ENCODE results near the gene MICAL2.

MICAL2 gene

DNA sequence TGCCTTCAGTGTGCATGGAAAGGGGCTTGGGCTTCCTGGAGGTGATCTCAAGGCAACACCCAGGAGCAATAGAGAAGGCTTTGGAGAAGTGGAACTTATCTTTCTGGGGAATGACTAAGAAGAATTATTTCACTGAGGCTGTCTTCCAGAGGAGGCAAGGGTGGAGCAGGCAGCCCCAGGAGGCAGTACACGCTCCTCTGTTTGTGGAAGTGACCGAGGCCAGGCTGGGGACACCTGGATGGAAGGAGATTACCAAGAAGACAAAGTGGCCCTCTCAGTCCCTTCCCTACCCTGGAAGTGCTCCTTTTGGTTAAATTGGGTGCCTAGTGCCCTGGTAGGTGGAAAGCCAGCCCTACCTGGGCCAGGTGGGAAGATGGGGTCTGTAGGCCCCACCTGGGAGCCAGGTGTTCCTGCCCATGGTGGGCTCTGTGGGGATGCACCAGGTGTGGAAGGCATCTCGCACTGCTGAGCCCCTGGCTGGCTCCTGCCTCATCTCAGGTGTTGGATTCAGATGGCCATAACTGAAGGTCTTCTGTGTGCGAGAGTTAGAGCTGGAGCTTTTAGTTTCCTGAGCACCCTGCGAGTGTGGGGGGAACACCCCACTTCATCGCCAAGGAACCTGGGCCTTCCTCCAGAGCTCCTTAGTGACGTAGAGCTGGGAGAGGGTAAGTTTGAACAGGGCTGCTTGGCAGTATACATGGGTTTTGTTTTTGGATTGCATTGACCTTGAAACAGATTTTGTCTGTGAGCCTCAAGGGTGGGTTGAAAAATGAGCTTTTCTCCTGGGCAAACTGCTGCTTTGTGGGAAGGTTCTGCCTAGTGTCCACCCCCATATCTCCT, 46.1 kb downstream of the MICAL2 start:
- H3K4me1 Mint-ChIP-seq (ENCODE audit: low read depth): peaks cover 30% of the 10 kb centered on the region
- peak overlapping the region; percentile 27 for H3K4me3 Mint-ChIP-seq
- H3K27ac Mint-ChIP-seq: peak overlapping the region; percentile 82
- H3K27me3 Mint-ChIP-seq: no peaks in the 10 kb centered on the region
- peaks cover 3% of the 10 kb centered on the region for H3K36me3 Mint-ChIP-seq
- H3K9me3 Mint-ChIP-seq (ENCODE audit: low read depth): no peaks in the 10 kb centered on the region

DNA sequence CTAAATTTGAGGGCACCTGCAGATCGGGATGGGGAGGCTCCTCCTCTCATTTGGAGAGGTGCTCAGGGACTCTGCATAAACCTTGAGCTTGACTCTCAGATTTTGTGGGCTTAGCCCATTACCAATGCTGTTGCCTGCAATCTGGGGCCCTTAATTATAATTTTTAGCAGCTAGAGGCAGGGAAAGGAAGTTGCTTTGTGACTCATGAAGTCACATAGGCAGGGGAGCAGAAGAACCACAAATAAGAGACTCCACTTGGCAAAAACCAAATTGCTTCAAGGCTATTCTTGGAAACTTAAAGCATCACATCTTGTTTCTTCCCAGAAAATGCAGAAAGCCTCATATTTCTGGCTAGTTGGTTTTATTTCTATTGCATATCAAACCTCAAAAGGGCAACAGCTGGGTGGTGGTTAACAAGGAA, 46.9 kb downstream of the MICAL2 start:
- H3K4me1 Mint-ChIP-seq (ENCODE audit: low read depth): peaks cover 26% of the 10 kb centered on the region
- H3K27me3 Mint-ChIP-seq: no peaks in the 10 kb centered on the region
- H3K4me3 Mint-ChIP-seq: peak overlapping the region; percentile 27
- peak overlapping the region; percentile 82 for H3K27ac Mint-ChIP-seq
- H3K9me3 Mint-ChIP-seq (ENCODE audit: low read depth): no peaks in the 10 kb centered on the region
- H3K36me3 Mint-ChIP-seq: peaks cover 3% of the 10 kb centered on the region

DNA sequence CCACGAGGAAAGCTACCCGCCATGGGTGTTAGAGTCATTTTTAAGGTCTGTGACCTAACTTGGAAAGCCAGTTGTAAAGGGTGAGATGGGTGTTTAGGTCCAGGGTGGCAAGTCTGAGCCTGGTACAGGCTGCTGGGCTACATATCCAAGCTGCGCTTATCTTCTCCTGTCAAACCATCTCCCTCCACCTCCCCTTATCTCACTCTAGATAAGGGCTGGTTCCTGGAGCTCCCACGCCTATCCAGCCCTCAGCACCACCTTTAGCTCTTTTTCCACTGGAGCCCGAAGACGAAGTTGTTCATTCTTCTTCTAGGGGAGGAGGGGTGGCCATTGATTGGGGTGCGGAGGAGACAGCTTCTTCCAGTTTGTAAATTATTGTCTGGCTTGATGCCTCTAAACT, 48.5 kb downstream of the MICAL2 start:
- Mint-ChIP-seq H3K36me3 (no peaks in the 10 kb centered on the region), H3K27ac (no peak overlapping the region), H3K27me3 (no peaks in the 10 kb centered on the region), H3K4me1 (ENCODE audit: low read depth) (peaks cover 20% of the 10 kb centered on the region), H3K9me3 (ENCODE audit: low read depth) (no peaks in the 10 kb centered on the region), H3K4me3 (no peak overlapping the region)

DNA sequence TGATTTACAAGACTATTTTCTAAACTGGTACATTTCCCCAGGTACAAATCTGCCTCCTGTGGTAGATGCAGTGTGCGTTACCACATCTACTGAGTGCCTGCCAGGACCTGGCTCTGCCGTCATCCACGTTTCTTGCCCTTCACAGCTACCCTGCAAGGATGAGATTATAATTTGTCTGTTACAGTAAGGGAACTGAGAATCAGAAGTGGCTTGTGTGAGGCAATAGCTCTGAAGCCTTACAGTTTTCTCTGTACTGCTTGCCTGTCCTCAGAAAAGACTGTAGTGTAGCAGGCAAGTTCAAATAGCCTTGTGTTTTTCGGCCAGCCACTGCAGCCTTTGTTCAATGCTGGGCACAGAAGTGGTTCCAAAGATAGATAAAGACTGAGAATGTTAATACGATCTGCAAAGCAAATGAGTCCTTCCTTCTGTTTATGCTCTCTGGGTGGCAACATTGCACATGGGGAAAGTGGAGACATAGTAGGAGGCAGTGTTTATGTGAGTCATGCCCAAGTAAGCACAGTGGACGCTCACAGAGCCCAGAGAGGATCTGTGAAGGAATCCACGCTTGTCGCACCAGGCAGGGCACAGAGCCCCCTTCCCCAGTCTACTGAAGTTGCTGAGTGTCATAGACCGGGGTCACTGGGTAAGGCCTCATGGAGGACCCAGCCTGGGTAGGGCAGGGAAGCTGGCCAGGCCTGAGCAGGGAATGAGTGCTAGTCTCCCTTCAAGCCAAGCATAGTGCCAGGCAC, 49.1 kb downstream of the MICAL2 start:
- Mint-ChIP-seq H3K27ac (peak overlapping the region; percentile 23), H3K9me3 (ENCODE audit: low read depth) (no peaks in the 10 kb centered on the region), H3K36me3 (peaks cover 3% of the 10 kb centered on the region), H3K4me1 (ENCODE audit: low read depth) (peaks cover 20% of the 10 kb centered on the region), H3K27me3 (no peaks in the 10 kb centered on the region), H3K4me3 (no peak overlapping the region)

DNA sequence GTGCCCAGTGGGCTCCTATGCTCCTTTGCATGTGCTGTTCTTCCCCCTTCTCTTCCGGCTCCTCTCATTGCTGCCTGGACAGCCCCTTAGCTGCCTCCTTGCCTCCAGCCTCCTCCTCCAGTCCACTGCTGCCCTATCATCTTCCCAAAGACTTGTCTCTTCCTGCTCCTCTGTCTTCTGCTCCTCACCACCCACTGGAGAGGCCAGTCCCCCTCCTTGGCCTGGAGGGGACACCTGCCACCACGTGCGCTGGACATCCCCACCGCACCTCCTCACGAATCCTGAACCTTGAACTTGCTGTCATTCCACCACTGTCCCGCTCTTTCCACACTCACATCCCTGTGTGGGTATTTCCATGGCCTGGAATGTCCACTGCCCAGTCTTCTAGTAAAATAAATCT, 49.8 kb downstream of the MICAL2 start:
- Mint-ChIP-seq H3K36me3 (peaks cover 3% of the 10 kb centered on the region), H3K4me1 (ENCODE audit: low read depth) (peaks cover 20% of the 10 kb centered on the region), H3K4me3 (no peak overlapping the region), H3K27me3 (no peaks in the 10 kb centered on the region), H3K9me3 (ENCODE audit: low read depth) (no peaks in the 10 kb centered on the region), H3K27ac (peak overlapping the region; percentile 22)

DNA sequence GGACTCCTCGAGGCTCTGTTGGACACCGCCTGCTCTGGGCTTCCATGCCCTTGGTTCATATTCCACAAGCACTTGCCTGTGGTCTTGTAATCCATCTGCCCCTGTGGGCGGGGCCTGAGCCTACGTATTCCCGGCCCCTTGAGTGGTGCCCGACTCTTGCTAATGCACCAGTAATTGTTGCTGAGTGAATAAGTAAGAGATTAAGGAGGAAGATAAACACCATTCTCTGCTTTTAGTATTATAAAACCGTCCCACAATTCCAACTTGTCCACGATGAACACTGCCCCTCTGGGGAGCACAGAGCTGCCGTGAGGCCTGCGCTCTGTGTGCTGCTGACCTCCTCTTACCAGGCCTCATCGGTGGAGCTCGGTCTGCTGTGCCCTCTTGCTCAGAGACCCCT, 50.3 kb downstream of the MICAL2 start:
- Mint-ChIP-seq H3K9me3 (ENCODE audit: low read depth) (no peaks in the 10 kb centered on the region), H3K27me3 (no peaks in the 10 kb centered on the region), H3K4me3 (no peak overlapping the region), H3K27ac (peak overlapping the region; percentile 22), H3K36me3 (peaks cover 3% of the 10 kb centered on the region), H3K4me1 (ENCODE audit: low read depth) (peaks cover 20% of the 10 kb centered on the region)

DNA sequence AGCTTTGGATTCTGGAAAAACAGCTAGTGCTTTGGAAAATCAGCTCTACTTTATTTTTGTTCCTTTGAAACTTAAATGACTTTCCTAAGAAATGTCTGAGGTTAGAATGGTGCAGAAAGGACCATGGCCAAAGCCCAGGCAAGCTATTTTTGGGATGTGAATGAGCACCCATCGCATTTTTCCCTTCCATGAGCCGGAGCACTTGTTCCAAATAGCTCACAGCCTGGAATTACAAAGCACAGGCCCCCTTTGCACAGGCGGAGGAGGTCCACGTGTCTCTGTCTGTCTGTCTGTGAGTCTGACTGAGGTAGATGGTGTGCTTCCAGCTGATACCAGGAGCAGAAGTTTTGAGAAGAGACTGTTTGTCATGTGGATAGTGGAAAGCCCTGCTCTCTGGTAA, 50.7 kb downstream of the MICAL2 start:
- H3K27ac Mint-ChIP-seq: no peak overlapping the region
- H3K4me3 Mint-ChIP-seq: no peak overlapping the region
- peaks cover 3% of the 10 kb centered on the region for H3K36me3 Mint-ChIP-seq
- H3K9me3 Mint-ChIP-seq (ENCODE audit: low read depth): no peaks in the 10 kb centered on the region
- peaks cover 20% of the 10 kb centered on the region for H3K4me1 Mint-ChIP-seq (ENCODE audit: low read depth)
- no peaks in the 10 kb centered on the region for H3K27me3 Mint-ChIP-seq

GRCh38 chr11:12161603-12162350, 51.4 kb downstream of the MICAL2 start:
- H3K27ac Mint-ChIP-seq: no peak overlapping the region
- H3K27me3 Mint-ChIP-seq: no peaks in the 10 kb centered on the region
- H3K4me3 Mint-ChIP-seq: no peak overlapping the region
- peaks cover 3% of the 10 kb centered on the region for H3K36me3 Mint-ChIP-seq
- H3K9me3 Mint-ChIP-seq (ENCODE audit: low read depth): no peaks in the 10 kb centered on the region
- H3K4me1 Mint-ChIP-seq (ENCODE audit: low read depth): peaks cover 20% of the 10 kb centered on the region

- H3K9me3 Mint-ChIP-seq (ENCODE audit: low read depth): no peaks in the 10 kb centered on the region
- H3K27me3 Mint-ChIP-seq: no peaks in the 10 kb centered on the region
- peaks cover 17% of the 10 kb centered on the region for H3K4me1 Mint-ChIP-seq (ENCODE audit: low read depth)
- no peak overlapping the region for H3K27ac Mint-ChIP-seq
- H3K4me3 Mint-ChIP-seq: no peak overlapping the region
- peaks cover 3% of the 10 kb centered on the region for H3K36me3 Mint-ChIP-seq
Observed at GRCh38 chr11:12162652-12163051, 52.3 kb downstream of the MICAL2 start.

DNA sequence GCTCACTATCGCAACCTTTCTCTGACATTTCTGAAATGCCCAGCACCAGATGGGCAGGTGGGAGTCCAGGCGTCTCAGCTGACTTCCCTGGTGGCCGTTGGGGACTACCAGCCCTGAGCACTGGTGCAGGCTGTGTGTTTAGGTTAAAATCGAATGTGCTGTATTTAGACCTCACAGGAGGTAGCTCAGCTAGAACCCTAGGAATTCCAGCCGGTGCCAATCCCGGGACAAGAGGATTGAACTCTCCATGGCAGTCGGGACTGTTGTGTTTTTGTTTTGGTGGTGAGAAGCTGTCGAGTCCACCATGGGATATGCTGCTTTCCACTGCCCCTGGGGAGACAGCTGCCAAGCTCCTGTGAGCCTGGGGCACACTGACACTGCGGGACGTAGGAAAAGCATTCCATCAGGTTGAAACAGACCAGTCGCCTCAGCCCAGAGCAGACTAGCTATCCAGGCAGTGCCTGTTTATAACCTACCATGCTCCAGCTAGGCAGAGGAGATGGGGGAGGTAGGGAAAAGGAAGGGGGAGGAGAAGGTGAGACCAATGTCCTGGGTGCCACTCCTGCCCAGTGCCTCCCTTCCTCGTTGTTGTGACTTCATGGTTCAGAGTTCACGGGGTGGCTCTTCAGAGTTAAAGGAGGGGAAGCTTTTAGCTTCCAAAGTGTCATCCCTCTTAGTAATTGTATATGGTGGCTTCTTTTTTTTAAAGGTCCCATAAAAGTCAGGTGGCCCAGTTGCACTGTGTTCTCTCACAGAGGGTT, 53.0 kb downstream of the MICAL2 start:
- Mint-ChIP-seq H3K27me3 (no peaks in the 10 kb centered on the region), H3K4me1 (ENCODE audit: low read depth) (peaks cover 12% of the 10 kb centered on the region), H3K27ac (no peak overlapping the region), H3K9me3 (ENCODE audit: low read depth) (no peaks in the 10 kb centered on the region), H3K4me3 (no peak overlapping the region), H3K36me3 (peaks cover 3% of the 10 kb centered on the region)

GRCh38 chr11:12164061-12165014, 53.9 kb downstream of the MICAL2 start:
- H3K27me3 Mint-ChIP-seq: no peaks in the 10 kb centered on the region
- peak overlapping the region; percentile 17 for H3K27ac Mint-ChIP-seq
- H3K4me3 Mint-ChIP-seq: no peak overlapping the region
- peaks cover 12% of the 10 kb centered on the region for H3K4me1 Mint-ChIP-seq (ENCODE audit: low read depth)
- H3K9me3 Mint-ChIP-seq (ENCODE audit: low read depth): no peaks in the 10 kb centered on the region
- H3K36me3 Mint-ChIP-seq: peaks cover 3% of the 10 kb centered on the region

GRCh38 chr11:12165237-12165875, 55.0 kb downstream of the MICAL2 start:
- peaks cover 8% of the 10 kb centered on the region for H3K4me1 Mint-ChIP-seq (ENCODE audit: low read depth)
- H3K36me3 Mint-ChIP-seq: peaks cover 3% of the 10 kb centered on the region
- H3K27ac Mint-ChIP-seq: no peak overlapping the region

DNA sequence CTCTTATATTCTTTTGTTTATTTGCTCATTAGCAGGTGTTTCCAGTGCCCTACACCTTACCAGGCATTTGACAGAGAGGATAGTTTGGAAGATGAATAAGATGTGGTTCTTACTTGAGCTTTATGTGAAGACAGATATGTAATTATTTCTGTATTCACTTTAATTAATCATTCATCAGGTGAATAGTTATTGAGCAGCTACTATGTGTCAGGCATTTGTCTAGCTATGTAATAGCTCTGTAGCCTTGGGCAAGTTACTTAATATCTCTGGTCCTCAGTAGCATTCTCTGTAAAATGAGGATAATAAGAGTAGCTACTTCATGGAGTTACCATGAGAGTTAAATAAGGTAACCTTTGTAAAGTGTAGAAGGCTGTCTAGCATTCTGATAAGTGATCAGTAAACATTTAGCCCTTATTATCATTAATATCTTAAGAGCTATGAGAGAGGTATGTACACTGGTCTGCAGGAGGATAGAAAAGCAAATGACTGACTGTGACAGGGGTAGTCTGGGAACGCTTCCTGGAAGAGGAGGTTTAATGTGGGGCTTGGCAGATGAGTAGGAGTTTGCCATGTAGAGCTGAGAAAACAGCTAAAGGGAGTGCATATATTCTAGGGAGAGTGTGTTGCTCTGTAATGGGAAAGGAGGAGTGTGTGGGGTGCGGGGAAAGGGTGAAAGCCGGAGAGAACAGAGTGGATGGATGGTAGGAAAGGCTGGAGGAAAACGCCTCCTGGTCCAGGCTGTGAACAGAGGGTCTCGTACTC, 56.1 kb downstream of the MICAL2 start:
- Mint-ChIP-seq H3K9me3 (ENCODE audit: low read depth) (no peaks in the 10 kb centered on the region), H3K27ac (no peak overlapping the region), H3K4me3 (no peak overlapping the region), H3K36me3 (peaks cover 3% of the 10 kb centered on the region), H3K4me1 (ENCODE audit: low read depth) (peaks cover 8% of the 10 kb centered on the region), H3K27me3 (no peaks in the 10 kb centered on the region)

More at GRCh38 chr11:12165237-12165875, 55.0 kb downstream of the MICAL2 start:
- no peak overlapping the region for H3K4me3 Mint-ChIP-seq
- H3K27me3 Mint-ChIP-seq: no peaks in the 10 kb centered on the region
- H3K9me3 Mint-ChIP-seq (ENCODE audit: low read depth): no peaks in the 10 kb centered on the region

All from activated naive CD8-positive, alpha-beta T cell (primary cell).